Renal cortical epithelial cell (primary cell): ENCODE results near the gene FYN. TPM values are rescaled to one million over a fixed set of nuclear protein-coding genes. Genes with fewer than 3 reads are reported as not detected.
A peak's percentile ranks its signal among the peaks of the same experiment; 100 is the strongest.

Experiments used
- DNase-seq: peaks from one replicate; pipeline ENCODE4 v3.0.0-alpha.2; 2011; ENCODE audit warnings: low read depth
- total RNA-seq: library from RNA; depleted of rRNA; stranded (reverse); fragments of >200 nt; gene quantifications from 2 replicates; pipeline ENCODE4 v1.2.3, GENCODE V29; 2014

The FYN gene
- total RNA-seq, 1 donor from 2014 or later: 39.4 TPM

GRCh38 chr6:111709201-111709600, 164.1 kb downstream of the FYN start:
- no peak for DNase-seq

- DNase-seq: no peak
Observed at GRCh38 chr6:111707773-111708172, 165.5 kb downstream of the FYN start.

GRCh38 chr6:111706841-111707391, 166.3 kb downstream of the FYN start:
- DNase-seq: no peak

GRCh38 chr6:111703723-111704122, 169.5 kb downstream of the FYN start:
- DNase-seq: no peak

- DNase-seq: no peak
Observed at GRCh38 chr6:111702268-111702667, 171.0 kb downstream of the FYN start.

- DNase-seq: no peak
Observed at GRCh38 chr6:111701146-111701545, 172.1 kb downstream of the FYN start.

- DNase-seq: no peak
Observed at GRCh38 chr6:111700135-111700690, 173.0 kb downstream of the FYN start.

GRCh38 chr6:111699123-111699522, 174.1 kb downstream of the FYN start:
- DNase-seq: no peak

- DNase-seq: no peak
Observed at GRCh38 chr6:111696814-111697213, 176.4 kb downstream of the FYN start.

GRCh38 chr6:111692327-111693164, 180.7 kb downstream of the FYN start:
- DNase-seq: peak; percentile 75

GRCh38 chr6:111691345-111692225, 181.7 kb downstream of the FYN start:
- DNase-seq: peak; percentile 63

GRCh38 chr6:111689946-111690345, 183.3 kb downstream of the FYN start:
- no peak for DNase-seq

- DNase-seq: no peak
Observed at GRCh38 chr6:111689419-111689818, 183.8 kb downstream of the FYN start.

- DNase-seq: no peak
Observed at GRCh38 chr6:111688331-111688730, 184.9 kb downstream of the FYN start.

- DNase-seq: no peak
Observed at GRCh38 chr6:111687652-111688051, 185.6 kb downstream of the FYN start.

GRCh38 chr6:111686932-111687266, 186.4 kb downstream of the FYN start:
- no peak for DNase-seq

GRCh38 chr6:111686249-111686931, 186.9 kb downstream of the FYN start:
- no peak for DNase-seq

GRCh38 chr6:111685526-111685925, 187.7 kb downstream of the FYN start:
- DNase-seq: no peak

GRCh38 chr6:111685058-111685457, 188.2 kb downstream of the FYN start:
- no peak for DNase-seq

GRCh38 chr6:111683749-111684267, 189.4 kb downstream of the FYN start:
- DNase-seq: peak; percentile 85

- no peak for DNase-seq
Observed at GRCh38 chr6:111683157-111683556, 190.1 kb downstream of the FYN start.
